Measurements from ENCODE around the gene DYNC1H1. TPM values are rescaled to one million over a fixed set of nuclear protein-coding genes. Genes with fewer than 3 reads are reported as not detected.

DYNC1H1 gene
- total RNA-seq, 2 donors from 2014 or later, result 345 to 359 TPM

- H3K4me1 ChIP-seq, result peaks cover 12% of the 10 kb centered on the region
- no peak for TF ChIP-seq CTCF (IDR thresholded peaks at IDR 0.05)
- intact Hi-C loops (cut with DNase I), result no loop called here
Observed at GRCh38 chr14:102085948-102086708, 121.8 kb downstream of the DYNC1H1 start.

GRCh38 chr14:102086709-102086971 is 122.3 kb downstream of the DYNC1H1 start:
- Histone ChIP-seq H3K4me3 (peak overlapping the region; percentile 67), H3K4me1 (peaks cover 12% of the 10 kb centered on the region), H3K27me3 (no peaks in the 10 kb centered on the region), H3K9ac (ENCODE audit: low read depth in 2 of 2, low read length in 2 of 2) (peak overlapping the region; percentile 78 to 99), H3K9me3 (no peaks in the 10 kb centered on the region), H3K36me3 (peaks cover 21% of the 10 kb centered on the region), H3K27ac (peak overlapping the region; percentile 99)
- no peak for TF ChIP-seq CTCF (IDR thresholded peaks at IDR 0.05)
- DNase-seq, result no peak
- intact Hi-C loops (cut with DNase I), result no loop called here

More at GRCh38 chr14:102085948-102086708, 121.8 kb downstream of the DYNC1H1 start:
- Histone ChIP-seq H3K36me3 (peaks cover 21% of the 10 kb centered on the region), H3K9me3 (no peaks in the 10 kb centered on the region), H3K27me3 (no peaks in the 10 kb centered on the region), H3K4me3 (peak overlapping the region; percentile 67), H3K27ac (peak overlapping the region; percentile 99), H3K9ac (ENCODE audit: low read depth in 2 of 2, low read length in 2 of 2) (peak overlapping the region; percentile 78 to 99)
- peak; percentile 50 for DNase-seq

GRCh38 chr14:102086972-102087761 is 122.8 kb downstream of the DYNC1H1 start, which contains the start of gene HSP90AA1:
Gene HSP90AA1 (minus strand): TSS chr14:102087044. CDS start chr14:102086378, 666 bp downstream.
- Histone ChIP-seq H3K4me1 (peaks cover 9% of the 10 kb centered on the region), H3K9me3 (no peaks in the 10 kb centered on the region), H3K9ac (ENCODE audit: low read depth in 2 of 2, low read length in 2 of 2) (peak within 1 kb of the TSS; percentile 85 to 99), H3K27me3 (no peaks in the 10 kb centered on the region), H3K36me3 (peaks cover 16% of the 10 kb centered on the region), H3K27ac (peak within 1 kb of the TSS; percentile 99), H3K4me3 (peak within 1 kb of the TSS; percentile 67)
- TF ChIP-seq CTCF (IDR thresholded peaks at IDR 0.05), result no peak
- intact Hi-C loops (cut with DNase I), result no loop called here
- peak; percentile 96 for DNase-seq

- Histone ChIP-seq H3K27me3 (no peaks in the 10 kb centered on the region), H3K36me3 (peaks cover 11% of the 10 kb centered on the region), H3K4me3 (peak overlapping the region; percentile 65), H3K4me1 (peaks cover 9% of the 10 kb centered on the region), H3K9me3 (no peaks in the 10 kb centered on the region), H3K27ac (peak overlapping the region; percentile 99), H3K9ac (ENCODE audit: low read depth in 2 of 2, low read length in 2 of 2) (peak overlapping the region; percentile 85 to 94)
- intact Hi-C loops (cut with DNase I), result no loop called here
- DNase-seq, result no peak
- TF ChIP-seq CTCF (IDR thresholded peaks at IDR 0.05), result no peak
Observed at GRCh38 chr14:102087762-102088011, 123.3 kb downstream of the DYNC1H1 start.

- intact Hi-C loops (cut with DNase I), result no loop called here
- peak; percentile 69 for DNase-seq
- no peak for TF ChIP-seq CTCF (IDR thresholded peaks at IDR 0.05)
Observed at GRCh38 chr14:102088012-102088792, 123.8 kb downstream of the DYNC1H1 start.

More at GRCh38 chr14:102088012-102088792, 123.8 kb downstream of the DYNC1H1 start:
- Histone ChIP-seq H3K27ac (peak overlapping the region; percentile 99), H3K4me1 (peaks cover 9% of the 10 kb centered on the region), H3K9me3 (no peaks in the 10 kb centered on the region), H3K4me3 (peak overlapping the region; percentile 65), H3K9ac (ENCODE audit: low read depth in 2 of 2, low read length in 2 of 2) (peak overlapping the region; percentile 85 to 94), H3K36me3 (peaks cover 6% of the 10 kb centered on the region), H3K27me3 (no peaks in the 10 kb centered on the region)
